Fibroblast of gingiva (primary cell): Measurements from ENCODE around the gene MORC1.
"Not testable (repeated sequence)": the region's sequence is repeated elsewhere in the genome, so short reads cannot be mapped to it uniquely, and the experiment has no call there.

Source experiments
- DNase-seq: peaks from one replicate; pipeline ENCODE4 v3.0.0-alpha.2; 2011; ENCODE audit warnings: low read depth

MORC1 gene

DNA sequence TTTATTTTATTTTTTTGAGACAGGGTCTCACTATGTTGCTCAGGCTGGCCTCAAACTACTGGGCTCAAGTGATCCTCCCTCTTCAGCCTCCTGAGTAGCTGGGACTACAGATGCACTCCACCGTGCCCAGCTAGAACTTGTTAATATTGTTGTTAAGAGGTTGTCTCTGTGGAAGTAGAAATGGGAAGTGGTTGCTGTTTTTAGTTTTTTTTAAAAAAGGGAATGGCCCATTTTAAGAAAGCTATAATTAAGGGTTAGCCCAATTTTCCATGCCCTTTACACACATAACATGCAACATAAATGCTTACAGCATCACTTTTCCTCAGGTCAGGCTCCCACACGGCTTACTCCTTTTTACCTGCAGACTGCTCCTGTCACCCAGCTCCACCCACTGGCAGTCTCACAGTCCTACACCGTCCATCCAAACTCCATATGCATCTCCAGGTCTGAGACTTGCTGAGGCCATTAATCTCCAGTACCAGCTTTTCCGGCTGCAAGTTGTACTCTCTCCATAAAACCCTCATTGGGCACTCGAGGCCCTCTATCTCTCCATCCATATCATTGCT lies 19.8 kb downstream of the MORC1 start:
- DNase-seq, result no peak

DNA sequence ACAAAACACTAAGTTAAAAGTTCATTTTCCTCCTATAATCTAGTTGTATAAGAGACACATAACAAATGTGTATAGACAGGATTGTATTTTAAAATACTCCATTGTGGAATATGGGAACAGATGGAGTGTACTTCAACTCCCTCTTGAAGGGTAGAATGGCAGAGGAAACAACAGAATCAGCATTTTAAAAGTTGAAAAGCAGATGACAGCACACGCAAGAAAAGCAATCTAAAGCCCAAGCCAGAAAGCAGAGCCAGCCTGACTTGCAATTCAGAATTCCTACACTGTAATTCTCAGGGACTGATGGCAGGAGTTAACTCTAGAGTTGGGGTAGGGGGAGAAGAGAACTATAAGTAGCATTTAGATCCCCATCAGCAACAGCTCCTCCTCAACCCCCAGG lies 22.8 kb downstream of the MORC1 start:
- DNase-seq, result no peak

DNA sequence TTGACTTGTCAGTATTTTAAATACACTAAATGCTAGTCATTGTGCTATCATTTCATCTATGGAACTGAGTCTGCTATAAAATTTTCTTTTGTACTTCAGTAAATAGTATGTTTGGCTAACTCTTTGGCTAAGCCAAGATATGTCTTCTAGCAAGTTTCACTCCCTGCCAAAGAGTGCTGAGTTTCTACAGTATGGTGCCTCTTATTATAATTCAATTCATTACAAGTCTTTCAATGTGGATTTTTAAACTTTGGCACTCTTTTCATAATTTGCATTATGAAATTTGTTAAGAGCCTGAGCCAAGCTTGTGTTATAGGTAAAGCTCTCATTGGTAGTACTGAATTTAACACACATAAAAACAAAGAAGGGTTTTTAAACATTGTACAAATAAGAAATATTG lies 24.4 kb downstream of the MORC1 start:
- no peak for DNase-seq

DNA sequence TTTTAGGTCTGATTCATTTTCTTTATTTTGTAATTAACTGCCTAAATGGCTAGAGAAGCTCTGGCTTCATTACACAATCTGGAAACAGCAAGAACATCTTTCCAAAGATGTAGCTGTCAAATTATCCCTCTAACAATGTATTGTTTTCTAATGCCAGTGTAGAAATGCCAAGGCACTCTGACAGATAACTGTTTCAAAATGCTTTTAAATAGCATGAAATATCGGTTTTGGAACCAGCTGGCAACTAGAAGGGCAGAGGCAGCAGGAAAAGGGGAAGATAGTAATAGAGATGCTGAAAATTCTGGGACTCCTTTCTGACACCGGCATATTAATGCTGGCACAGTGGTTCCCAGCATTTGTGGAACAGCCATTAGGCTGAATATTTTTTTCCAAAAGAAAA lies 26.1 kb downstream of the MORC1 start:
- no peak for DNase-seq

DNA sequence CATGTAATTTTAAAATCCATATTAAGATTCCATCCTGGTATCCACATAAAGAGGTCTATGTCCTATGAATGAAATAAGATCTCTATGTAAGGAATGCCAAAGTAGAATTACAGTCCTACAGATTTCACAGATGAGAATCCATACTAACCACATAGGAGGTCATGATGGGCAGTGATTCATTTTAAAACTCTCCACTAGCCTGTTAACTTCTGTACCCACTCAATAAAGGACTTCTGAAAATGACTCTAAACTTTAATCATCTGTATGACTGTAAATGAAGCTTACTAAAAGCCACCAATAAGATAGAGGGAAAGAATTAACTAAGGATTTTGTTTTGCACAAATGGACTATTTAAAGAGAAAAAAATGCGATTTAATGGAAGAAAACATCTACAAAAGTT lies 28.7 kb downstream of the MORC1 start:
- no peak for DNase-seq

DNA sequence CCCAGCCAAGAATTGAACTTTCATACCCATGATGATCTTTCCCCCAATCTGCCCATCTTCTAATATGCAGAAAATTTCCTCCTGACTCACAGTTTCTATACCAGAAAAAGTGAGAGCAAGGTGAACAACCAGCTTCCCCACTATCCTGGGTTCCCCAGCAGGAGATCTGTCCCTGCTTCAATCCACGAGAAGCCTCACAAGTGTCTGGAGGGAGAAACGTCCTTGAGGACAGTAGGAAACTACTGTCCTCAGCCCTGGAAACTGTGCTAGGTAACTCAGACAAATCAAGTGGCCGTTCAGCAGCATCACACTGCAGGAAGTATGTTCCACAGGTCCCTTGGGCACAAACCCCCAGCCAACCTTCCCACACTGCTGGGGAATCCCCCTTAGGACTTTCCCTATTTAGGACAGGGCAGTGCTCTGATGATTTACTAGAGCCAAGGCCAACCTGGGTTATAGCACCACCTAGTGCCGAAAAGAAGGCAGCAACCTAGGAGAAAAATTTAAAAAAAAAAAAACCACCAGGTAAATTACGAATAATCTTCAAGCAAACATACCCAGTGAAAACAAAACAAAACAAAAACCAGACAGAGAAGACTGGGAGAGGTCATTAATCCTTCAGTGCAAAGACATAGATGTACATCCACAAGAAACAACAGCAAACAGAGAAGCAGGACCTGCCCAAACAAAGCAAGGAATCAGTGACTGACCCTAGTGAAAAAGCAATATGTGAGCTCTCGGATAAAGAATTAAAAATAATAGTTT lies 36.0 kb downstream of the MORC1 start:
- peak; percentile 9 for DNase-seq

DNA sequence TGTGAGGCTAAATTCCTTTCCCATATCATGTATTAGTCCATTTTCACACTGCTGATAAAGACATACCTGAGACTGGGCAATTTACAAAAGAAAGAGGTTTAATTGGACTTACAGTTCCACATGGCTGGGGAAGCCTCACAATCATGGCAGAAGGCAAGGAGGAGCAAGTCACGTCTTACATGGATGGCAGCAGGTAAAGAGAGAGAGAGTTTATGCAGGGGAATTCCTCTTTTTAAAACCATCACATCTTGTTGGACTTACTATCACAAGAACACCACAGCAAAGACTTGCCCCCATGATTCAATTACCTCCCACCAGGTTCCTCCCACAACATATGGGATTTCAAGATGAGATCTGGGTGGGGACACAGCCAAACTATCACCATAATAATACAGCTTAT lies 37.8 kb downstream of the MORC1 start:
- DNase-seq, result not testable (repeated sequence)

DNA sequence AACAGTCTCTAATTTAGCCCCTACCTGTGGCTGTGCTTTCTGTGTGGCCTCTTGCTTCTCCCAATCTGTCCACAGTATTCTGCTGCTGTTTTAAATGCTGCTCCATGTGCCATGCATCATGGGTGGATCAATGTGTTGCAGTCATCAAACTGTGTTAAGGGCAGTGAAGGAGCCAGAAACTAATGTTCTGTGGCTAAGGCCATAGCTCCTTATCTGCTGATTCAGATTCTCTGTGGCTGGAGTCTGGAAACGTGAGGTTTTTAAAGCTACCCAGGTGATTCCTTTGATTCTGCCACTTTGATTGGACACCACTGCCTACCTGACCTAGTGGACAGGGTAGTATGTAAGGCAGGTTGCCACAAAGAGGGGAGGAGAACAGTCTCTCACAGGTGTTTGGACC lies 44.8 kb downstream of the MORC1 start:
- no peak for DNase-seq

DNA sequence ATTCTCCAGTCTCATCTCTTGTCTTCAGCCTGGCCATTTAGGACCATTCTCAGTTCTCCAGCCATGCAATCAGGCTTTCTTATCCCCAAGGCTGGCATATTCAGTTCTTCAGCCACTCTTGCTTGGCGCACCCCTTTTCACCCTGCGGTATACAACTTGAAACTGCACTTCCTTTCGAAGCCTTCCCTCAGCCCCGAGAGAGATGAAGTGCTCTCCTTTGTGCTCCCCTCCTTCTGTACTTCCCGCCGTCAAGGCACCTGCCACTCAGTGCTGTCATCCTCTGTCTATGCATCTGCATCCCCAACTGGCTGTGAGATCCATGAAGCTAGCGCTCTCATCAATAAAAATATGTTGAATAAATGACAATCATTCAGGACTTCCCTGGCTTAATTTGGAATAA lies 45.7 kb downstream of the MORC1 start:
- no peak for DNase-seq

DNA sequence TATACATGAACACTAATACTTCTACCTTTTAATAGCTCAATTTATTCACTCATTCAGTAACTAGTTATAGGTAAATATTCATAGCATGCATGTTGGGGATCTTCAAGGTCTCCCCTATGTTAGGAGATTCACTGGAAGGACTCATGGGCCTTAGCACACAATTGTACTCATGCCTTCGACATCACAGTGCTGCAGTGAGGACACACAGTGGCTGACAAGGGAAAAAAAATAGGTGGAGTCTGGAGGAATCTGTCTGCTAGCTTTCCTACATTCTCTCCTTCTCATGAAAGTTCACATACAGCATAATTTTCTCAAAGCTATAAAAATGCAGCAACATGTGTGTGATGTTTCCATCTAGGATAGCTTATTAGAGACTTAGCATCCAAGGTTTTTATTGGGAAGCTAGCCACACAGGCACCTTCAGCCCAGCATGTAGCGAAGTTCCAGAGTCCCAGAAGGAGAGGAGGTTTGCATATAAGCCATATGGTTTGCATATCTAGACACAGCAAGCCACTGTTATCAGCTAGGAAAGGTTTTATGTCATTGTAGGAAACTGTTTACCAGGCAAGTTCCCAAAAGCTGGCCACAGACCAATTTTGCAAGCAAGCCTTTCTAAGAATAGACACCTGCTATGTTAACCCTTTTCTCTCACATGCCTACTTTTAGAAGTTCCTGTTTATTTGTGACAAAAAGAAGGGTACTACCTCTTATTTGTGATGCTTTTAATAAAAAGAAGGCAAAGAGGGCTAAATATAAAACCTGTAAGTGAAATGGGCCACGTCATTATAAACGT lies 46.4 kb downstream of the MORC1 start:
- DNase-seq, result no peak

DNA sequence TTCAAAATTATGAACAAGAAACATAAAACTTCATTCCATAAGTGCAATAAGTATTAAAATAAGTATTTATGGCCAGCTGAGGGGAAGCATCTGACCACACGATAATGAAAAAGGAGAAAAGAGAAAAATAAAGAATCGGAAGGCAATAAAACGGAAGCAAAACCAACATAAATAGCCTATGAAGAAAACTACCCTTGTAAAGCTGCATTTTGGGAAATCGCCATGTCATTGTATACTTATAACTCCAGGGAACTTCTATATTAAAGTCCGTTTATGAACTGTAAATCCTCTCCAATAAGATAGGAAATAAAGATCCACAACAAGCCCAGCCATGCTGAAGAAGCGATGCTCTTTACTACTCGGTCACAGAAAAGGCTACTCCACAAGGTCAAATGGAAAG lies 47.7 kb downstream of the MORC1 start:
- DNase-seq, result no peak

DNA sequence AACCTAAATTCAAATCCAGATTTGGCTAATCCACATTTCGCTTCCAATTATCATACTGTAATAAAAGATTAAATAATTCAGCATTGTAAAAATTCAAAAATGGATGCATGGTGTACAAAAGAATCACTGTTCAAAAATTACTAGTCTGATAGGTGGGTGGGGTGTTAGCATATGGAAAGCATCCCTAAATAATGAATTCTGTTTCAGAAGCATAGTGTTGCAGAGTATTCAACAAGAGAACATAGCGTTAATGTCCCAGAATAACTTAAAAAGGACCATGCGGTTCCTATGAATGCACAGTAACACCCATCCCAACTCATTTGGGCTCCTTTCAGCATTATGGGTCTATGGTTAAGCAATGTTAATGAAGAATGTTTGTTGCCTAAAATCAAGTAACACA lies 51.1 kb downstream of the MORC1 start:
- DNase-seq, result no peak

DNA sequence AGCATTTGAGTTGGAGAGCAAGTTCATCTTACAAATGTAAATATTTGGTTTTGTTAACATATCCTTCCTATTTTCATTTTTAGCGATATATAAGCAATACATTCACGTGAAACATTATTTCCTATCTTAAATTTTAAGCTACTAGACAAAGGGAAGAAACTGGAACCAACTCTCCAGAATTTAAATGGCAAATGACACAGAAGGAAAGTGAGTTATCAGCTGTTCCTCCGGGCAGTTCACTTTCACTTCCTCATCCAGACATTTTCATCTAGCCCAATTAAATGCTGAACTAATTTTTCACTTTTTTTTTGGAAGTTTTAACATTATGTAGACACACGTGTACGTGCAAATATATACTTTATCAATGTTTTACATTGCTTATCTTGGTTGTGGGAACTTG lies 58.7 kb downstream of the MORC1 start:
- no peak for DNase-seq

DNA sequence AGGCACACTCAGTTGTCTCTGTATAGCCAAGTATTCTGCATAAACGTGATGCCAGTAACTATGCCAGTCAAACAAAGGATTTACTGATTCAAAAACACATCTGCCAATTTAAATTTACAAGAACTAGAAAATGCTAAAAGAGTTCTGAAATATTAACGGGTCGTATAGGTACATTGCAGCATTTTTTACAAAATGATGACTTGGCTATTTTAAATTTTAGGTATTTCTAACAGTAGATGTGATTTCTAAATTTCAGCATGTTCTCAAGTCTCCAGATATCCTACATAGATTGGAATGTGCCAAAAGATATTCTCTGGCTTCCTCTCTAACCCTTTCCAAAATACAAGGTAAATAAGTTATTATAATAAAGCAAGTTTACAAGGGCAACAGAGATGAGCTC lies 60.3 kb downstream of the MORC1 start:
- no peak for DNase-seq

DNA sequence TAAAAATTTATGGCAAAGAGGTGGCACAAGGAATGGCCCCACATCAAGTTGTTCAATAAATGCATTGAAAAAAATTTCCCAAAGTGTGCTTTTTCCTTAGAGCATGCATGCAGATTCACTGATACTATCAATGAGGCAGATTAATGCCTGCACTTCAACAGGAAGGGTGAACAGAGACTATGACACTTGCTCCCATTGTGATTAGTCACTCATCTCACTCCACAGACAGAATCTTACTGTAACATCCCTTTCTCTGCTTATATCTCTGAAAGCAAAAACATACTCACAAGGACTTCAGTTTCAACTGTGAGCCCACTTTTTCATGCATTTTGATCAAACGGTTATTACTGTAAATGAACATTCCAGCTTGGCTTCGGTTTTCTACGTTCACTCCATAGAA lies 60.9 kb downstream of the MORC1 start:
- no peak for DNase-seq

DNA sequence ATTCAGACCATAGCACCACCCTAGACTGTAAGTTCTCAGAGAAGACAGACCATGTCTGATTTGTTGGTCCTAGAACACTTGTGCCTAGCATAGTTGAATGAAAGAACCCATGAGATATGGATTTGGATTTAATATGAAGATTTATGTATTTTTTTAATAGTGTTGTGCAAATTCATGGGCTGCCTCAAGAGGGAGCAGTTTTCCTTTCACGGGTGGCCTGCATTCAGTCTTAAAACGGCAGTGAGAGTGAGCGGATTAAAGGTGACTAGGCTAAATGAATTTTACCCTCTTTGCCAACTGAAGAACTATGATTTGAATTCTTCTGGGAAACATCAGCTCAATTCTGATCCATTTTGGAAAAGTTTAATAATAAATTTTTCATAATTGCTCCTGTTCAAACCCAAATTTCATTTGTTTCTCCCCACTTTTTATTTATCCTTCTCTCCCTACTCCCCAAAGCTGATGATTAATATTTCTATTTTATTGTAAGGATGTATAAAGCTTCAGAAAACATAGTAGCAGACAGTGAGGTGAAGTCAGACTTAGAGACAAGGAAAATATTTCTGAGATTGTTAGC lies 67.3 kb downstream of the MORC1 start:
- no peak for DNase-seq

DNA sequence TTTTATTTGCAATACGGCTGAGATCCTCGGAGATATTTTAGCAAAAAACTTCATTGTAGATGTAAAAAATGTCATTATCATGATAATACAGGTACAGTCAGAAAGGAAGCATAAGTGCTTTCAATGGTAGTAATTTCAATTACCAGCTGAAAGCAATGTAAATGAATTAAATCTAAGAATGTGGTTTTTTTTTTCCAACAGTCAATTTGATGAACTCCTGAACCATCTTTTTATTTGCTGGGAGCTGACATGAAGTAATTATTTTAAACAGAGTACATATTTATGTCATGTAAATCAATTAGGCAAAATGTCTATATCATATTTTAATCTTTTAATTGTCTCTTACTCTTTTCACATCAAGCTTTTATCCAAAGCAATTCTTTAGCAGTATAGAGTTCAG lies 70.6 kb downstream of the MORC1 start:
- DNase-seq, result no peak

DNA sequence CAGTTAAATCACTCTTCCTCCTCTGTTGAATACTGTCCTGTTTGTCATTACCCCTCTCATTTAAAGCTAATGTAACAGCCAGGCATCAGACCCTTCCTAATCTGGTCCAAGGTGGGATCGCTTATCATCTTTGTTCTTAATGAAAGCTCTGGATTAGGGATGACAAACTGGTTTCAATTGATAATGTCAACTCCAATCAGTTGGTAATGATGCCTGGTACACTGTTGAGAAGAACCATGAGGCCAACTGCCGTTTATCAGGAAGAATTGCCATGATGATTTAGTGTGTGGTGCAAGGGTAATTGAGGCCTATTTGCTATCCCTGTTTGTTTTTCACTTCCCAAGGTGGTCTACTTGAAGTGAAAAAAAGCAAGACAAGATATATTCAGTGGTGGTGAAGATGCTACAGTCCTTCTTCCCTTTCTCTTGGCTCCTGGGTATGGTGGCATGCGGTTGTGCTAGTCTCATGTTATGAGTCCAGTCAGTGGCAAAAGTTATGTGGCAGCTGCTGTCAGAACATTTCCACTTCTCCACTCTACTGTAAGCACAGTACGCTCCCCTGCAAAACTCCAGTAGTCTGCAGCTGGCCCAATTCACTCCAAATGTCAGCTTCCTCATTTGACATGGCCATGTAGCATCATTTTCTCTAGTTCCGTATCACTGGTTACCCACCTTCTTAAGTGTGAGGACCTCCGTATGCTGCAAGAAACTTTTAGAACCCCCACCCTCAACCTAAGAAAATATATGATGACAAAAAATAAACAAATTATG lies 72.5 kb downstream of the MORC1 start:
- DNase-seq, result no peak

DNA sequence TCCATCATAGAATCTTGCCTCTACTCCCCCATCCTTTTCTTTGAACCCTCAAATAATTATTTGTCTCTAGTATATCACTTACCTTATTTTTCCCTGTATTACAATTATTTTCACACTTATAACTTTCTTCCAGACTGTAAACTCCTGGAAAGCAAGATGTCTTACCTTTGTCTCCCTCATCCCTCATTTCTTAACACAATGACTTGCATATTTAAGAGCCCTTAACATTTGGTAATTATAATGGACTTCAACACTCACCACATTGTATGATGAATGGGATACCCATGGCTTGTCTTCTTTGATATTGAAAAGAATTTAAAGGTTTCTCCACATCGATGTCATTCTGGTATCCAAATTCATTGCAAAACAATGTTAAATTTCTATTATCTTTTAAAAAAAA lies 82.9 kb downstream of the MORC1 start:
- DNase-seq, result no peak

DNA sequence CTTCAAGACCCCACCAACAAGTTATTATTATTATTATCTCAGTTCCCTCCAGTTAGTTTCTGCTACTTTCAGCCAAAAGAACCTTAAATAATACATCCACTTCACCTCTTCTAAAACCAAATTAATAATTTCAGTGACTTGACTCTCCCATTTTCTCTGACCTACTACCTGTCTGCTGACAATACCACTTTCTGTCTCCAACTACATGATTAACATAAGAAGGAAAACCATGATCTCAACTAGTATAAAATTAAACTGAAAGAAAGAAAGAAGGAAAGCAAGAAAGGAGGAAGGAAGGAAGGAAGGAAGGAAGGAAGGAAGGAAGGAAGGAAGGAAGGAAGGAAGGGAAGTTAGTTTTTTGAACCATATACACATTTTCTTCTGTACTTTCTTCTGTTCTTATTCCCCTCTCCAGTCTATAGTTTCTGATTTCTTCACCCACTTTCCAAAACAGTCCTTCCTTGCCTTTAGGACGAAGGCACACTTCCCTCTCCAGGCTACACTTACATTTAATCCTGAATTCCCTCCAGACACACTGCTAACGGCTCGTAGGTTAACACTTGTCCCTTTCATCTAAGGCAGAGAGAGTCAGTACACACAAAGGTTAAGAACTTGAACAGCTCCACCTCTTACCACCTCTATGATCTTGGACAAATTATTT lies 84.8 kb downstream of the MORC1 start:
- no peak for DNase-seq

DNA sequence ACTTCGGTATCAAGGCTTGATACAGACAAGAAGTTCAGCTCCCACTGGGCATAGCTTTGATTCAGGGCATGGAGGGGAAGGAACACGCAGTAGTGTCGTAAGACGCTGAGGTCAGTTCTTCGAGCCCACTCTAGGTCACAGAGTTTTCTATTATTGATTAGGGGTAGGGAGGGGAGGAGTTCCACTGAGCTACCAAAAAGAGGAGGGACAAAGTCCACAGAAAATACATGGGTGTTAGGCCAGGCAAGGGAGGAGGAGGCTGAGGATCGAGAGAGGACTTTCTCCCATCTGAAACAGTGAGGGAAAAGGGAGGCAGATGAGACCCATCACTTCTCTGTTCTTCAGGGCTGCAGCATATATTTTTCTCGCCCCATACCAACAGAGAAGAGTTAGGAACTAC lies 89.2 kb downstream of the MORC1 start:
- no peak for DNase-seq

DNA sequence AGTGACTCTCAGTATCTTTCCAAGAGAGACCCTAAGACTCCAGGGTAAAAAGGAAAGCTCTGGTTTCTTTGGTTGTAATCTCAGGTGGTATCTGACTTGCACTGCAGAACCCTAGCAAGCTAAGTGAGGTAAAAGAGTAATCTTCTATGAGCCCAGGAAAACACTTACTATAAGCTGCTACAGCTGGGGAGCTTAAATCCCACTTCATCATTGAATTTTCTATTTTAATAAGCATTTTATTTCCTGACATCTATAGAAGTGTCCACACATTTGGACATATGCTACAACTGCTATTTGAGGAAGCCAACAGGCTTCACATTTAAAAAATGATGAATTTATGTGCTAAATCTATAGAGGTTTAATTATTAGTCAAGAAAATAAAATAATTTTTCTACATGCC lies 91.1 kb downstream of the MORC1 start:
- no peak for DNase-seq
